GM19467 (cell line): ENCODE data around the gene PIK3R3.
"Not testable (repeated sequence)": the region's sequence is repeated elsewhere in the genome, so short reads cannot be mapped to it uniquely, and the experiment has no call there.

Experiments
- ATAC-seq: cut with Tn5 transposase; IDR thresholded peaks from one replicate; pipeline ENCODE4 v1.9.1; 2021; ENCODE audit warnings: mild to moderate bottlenecking, moderate library complexity; ENCODE audit not compliant: unreplicated experiment

The PIK3R3 gene

DNA sequence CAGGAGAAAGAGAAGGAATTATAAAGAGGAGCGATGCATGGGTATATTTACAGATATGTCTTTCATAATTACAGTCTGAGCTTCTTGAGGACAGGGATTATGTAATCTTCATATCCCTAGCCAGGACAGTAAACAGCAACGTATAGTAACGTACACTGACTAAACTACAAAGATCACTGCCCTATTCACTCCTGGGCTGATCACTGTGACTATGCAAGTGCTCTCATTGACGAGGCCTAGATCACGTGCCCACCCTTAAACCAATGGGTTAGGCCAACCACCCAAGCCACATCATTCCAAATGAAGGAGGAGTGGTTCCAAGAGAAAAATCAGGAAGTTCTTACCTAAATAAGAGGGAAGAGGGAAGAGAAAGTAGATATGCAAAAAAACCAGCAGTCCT, 18.5 kb downstream of the PIK3R3 start:
- ATAC-seq = no peak

DNA sequence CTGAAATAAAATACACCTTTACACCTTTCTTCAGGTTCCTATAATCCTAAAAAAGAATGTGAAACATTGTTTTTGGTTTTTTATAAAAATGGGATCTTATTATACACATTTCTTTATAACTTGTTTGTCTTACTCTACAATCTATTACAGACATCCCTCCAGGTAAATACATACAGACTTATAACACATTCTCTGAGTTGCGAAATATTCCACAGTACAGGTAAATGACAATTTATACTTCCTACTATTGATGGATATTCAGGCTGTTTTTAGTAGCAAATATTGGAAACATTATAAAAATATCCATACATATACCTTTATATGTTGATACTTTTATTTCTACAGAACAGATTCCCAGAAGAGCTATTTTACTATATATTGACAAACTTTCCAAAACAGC, 20.3 kb downstream of the PIK3R3 start:
- ATAC-seq = no peak

DNA sequence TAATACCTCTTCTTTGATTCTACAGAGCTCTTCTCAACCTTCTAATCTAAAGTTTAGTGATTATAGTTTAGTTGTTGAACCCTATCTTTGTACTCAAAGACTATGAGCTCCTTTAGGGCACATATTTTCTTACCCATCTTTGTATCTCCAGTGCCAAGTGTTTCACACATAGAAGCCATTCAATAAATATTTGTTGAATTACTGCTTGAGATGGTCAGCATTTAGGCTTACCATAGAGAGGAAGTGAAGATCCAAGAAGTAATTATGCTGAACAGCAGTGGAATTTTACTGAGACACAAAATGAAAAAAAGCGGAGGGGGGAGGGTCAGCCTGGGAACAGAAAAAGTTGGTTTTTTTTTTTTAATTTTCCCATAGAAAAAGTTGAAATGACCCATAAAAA, 21.9 kb downstream of the PIK3R3 start:
- ATAC-seq = no peak

- no peak for ATAC-seq
These were observed 29.5 kb downstream of the PIK3R3 start for GRCh38 chr1:46102769-46103476.

DNA sequence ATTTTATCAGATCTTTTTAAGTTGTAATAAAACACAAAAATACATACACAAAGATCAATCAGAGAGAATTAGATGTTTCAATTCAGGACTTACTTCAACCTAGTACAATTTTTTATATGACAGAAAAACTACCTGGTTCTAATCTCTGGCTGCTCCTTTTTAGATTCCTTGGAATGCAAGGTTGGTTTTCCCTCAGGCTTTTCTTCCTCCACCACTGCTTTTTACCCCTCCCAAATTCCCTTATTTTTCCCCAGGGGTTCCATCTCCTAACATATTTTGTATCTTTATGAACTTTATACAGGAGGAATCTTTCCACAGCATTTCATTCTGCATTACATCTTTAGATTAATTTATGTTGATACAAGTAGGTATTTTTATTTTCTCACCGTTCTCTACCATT, 33.2 kb downstream of the PIK3R3 start:
- no peak for ATAC-seq

- no peak for ATAC-seq
These were observed 34.3 kb downstream of the PIK3R3 start for GRCh38 chr1:46098027-46098712.

DNA sequence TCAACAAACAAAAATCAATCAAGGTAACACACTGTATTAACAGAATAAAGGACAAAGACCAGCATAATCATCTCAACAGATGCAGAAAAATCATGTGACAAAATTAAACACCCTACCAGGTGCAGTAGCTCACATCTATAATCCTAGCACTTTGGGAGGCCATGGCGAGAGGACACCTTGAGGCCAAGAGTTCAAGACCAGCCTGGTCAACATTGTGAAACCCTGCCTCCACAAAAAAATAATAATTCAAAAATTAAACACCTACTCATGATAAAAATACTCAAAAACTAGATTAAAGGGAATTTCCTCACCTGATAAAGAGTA, 35.3 kb downstream of the PIK3R3 start:
- no peak for ATAC-seq

GRCh38 chr1:46096269-46097148, 35.9 kb downstream of the PIK3R3 start:
- ATAC-seq = no peak

- ATAC-seq = not testable (repeated sequence)
These were observed 37.3 kb downstream of the PIK3R3 start for GRCh38 chr1:46095110-46095509.

GRCh38 chr1:46094471-46095005, 37.9 kb downstream of the PIK3R3 start:
- ATAC-seq = no peak

GRCh38 chr1:46093832-46094231, 38.6 kb downstream of the PIK3R3 start:
- not testable (repeated sequence) for ATAC-seq

DNA sequence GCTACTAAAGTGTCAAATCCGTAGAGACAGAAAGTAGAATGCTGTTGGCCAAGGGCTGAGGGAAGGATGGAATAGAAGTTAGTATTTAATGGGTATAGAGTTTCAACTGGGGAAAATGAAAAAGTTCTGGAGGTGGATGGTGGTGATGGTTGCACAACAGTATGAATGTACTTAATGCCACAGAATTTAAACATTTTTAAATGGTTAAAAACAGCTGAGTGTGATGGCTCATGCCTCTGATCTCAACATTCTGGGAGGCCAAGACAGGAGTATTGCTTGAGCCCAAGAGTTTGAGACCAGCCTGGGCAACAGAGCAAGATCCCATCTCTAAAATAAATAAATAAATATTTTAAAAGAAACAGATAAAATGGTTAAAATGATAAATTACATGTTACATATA, 44.5 kb downstream of the PIK3R3 start:
- ATAC-seq = no peak

GRCh38 chr1:46086576-46086975, 45.9 kb downstream of the PIK3R3 start:
- no peak for ATAC-seq

- ATAC-seq = no peak
These were observed 47.6 kb downstream of the PIK3R3 start for GRCh38 chr1:46084553-46085451.

- no peak for ATAC-seq
These were observed 48.9 kb downstream of the PIK3R3 start for GRCh38 chr1:46083579-46083978.

GRCh38 chr1:46081619-46082018, 50.8 kb downstream of the PIK3R3 start:
- no peak for ATAC-seq

- ATAC-seq = no peak
These were observed 51.2 kb downstream of the PIK3R3 start for GRCh38 chr1:46081206-46081605.

GRCh38 chr1:46080257-46080656, 52.2 kb downstream of the PIK3R3 start:
- ATAC-seq = no peak

GRCh38 chr1:46077644-46078043, 54.8 kb downstream of the PIK3R3 start:
- no peak for ATAC-seq

DNA sequence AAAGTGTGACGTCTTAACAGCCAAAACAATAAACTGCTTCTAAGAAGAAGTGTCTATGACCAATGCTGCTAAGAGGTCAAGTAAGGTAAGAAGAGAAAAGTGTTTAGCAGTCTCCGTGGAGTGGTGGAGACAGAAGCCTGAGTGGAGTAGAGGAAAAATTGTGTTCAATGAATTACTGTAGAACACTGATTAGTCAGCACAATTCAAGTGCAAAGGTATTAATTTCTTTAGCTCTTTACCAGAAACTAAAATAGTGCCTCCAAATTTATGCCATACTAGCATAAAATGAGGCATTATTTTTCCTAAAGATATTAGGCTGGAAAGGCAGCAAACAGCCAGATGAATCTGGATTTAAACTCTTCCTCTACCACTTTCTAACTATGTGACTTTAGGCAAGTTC, 56.1 kb downstream of the PIK3R3 start:
- ATAC-seq = no peak

DNA sequence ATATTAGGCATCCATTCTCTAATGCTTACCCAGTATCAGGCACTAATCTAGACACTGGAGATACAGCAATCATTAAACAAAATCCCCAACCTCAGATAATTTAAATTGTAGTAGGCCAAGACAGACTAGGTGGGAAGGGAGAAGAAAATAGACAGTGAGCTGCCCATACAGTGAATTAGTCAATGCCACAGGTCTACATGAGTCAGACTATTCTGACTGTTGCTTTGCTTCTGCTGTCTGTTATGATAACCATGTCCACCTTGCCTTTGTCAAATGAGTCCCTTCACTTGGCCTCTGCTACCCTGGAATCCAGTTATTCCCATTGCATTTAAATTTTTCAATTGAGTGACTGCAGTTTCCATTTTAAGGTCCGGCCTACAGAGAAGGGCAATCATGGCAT, 59.5 kb downstream of the PIK3R3 start:
- ATAC-seq = no peak
